ENCODE data around the gene FANCL. TPM values are rescaled to one million over a fixed set of nuclear protein-coding genes. Genes with fewer than 3 reads are reported as not detected.
"Not testable (repeated sequence)": the region's sequence is repeated elsewhere in the genome, so short reads cannot be mapped to it uniquely, and the experiment has no call there.

Gene FANCL
- polyA plus RNA-seq, 4 donors: 8.6 to 45.0 (median 19.2) TPM

DNA sequence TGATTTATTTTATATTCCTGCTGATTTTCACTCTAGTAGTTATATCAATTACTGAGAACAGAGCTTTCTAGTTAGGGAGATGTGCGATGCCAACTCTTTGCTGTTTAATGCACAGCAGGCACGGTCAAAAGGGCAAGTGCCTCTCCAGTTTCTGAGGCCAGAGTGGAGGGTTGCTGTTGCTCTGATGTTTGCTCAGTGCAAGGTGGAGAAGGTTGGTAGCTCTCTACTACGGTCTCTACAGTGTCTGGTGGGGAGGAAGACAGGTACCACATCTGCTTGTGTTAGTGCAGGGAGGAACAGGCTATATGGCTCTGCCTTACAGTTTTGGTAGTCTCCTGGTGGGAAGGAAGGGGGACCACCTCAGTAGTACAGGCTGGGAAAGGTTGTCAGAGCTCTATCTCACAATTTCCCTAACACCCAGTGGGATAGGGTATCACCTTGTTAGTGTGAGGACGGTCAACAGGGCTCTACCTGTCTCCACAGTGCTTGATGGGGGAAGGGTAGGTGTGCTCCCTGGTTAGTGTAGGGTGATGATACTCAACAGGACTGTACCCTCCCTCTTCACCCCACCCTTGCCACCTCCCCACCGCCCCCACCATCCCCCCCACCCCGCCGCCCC is 85.9 kb downstream of the FANCL start:
- H3K27me3 ChIP-seq (ENCODE audit: control insufficient read depth in 3 of 3, insufficient read depth in 3 of 3, low read length in 3 of 3): no peaks in the 10 kb centered on the region
- DNase-seq: no peak
- H3K27ac ChIP-seq (ENCODE audit: low read depth in 1 of 3, low read length in 2 of 3): no peak overlapping the region
- 95 to 97% (median 96%) methylated on average over 7 of the region's 7 CpGs for WGBS, 3 donors
- peaks cover 0 to 3% of the 10 kb centered on the region in 2 donors for H3K9me3 ChIP-seq (ENCODE audit: control insufficient read depth in 2 of 2, insufficient read depth in 1 of 2, low read depth in 1 of 2, low read length in 1 of 2)
- no peaks in the 10 kb centered on the region for H3K4me1 ChIP-seq (ENCODE audit: control insufficient read depth in 3 of 3, insufficient read depth in 2 of 3, low read depth in 1 of 3, low read length in 2 of 3)
- H3K4me3 ChIP-seq (ENCODE audit: low read depth in 1 of 3, low read length in 3 of 3): no peak overlapping the region
- FAIRE-seq: no peak
- peaks cover 0 to 3% (median 0%) of the 10 kb centered on the region in 3 donors for H3K36me3 ChIP-seq (ENCODE audit: control insufficient read depth in 3 of 3, insufficient read depth in 2 of 3, low read depth in 1 of 3, low read length in 3 of 3)

DNA sequence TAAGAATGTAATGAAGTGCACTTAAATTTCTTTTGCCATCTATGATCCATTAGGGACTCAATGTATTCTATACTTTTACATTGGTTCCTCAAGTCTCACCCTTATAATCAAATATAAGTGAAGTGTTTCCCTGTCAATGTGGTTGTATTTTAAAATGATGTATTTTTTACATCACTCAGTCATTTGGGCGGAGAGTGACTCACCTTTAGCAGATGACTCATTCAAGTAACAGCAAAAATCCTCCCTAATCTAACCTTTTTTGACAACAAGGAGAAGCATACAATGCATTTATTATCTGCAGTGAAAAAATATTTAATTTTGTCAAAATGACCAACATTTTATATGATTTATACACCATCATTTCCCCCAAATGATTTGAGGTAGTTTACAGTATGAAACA is 94.4 kb downstream of the FANCL start:
- Histone ChIP-seq H3K27ac (ENCODE audit: low read depth in 1 of 3, low read length in 2 of 3) (no peak overlapping the region), H3K27me3 (ENCODE audit: control insufficient read depth in 3 of 3, insufficient read depth in 3 of 3, low read length in 3 of 3) (no peaks in the 10 kb centered on the region), H3K36me3 (ENCODE audit: control insufficient read depth in 3 of 3, insufficient read depth in 2 of 3, low read depth in 1 of 3, low read length in 3 of 3) (peaks cover 0 to 2% (median 2%) of the 10 kb centered on the region in 3 donors), H3K4me1 (ENCODE audit: control insufficient read depth in 3 of 3, insufficient read depth in 2 of 3, low read depth in 1 of 3, low read length in 2 of 3) (no peaks in the 10 kb centered on the region), H3K9me3 (ENCODE audit: control insufficient read depth in 2 of 2, insufficient read depth in 1 of 2, low read depth in 1 of 2, low read length in 1 of 2) (no peaks in the 10 kb centered on the region), H3K4me3 (ENCODE audit: low read depth in 1 of 3, low read length in 3 of 3) (no peak overlapping the region)
- no peak for FAIRE-seq
- no peak for DNase-seq
- WGBS, 3 donors: 85 to 94% (median 89%) methylated on average over 1 of the region's 1 CpG

DNA sequence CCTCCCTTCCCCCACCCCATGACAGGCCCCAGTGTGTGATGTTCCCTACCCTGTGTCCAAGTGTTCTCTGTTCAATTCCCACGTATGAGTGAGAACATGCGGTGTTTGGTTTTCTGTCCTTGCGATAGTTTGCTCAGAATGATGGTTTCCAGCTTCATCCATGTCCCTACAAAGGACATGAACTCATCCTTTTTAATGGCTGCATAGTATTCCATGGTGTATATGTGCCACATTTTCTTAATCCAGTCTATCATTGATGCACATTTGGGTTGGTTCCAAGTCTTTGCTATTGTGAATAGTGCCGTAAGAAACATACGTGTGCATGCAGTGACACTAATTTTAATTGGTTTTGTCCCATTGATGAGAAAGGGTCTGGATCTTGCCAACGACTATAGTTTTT is 95.4 kb downstream of the FANCL start:
- not testable (repeated sequence) for H3K4me1 ChIP-seq (ENCODE audit: control insufficient read depth in 3 of 3, insufficient read depth in 2 of 3, low read depth in 1 of 3, low read length in 2 of 3); DNase-seq; H3K36me3 ChIP-seq (ENCODE audit: control insufficient read depth in 3 of 3, insufficient read depth in 2 of 3, low read depth in 1 of 3, low read length in 3 of 3); H3K27me3 ChIP-seq (ENCODE audit: control insufficient read depth in 3 of 3, insufficient read depth in 3 of 3, low read length in 3 of 3); H3K4me3 ChIP-seq (ENCODE audit: low read depth in 1 of 3, low read length in 3 of 3); FAIRE-seq; H3K27ac ChIP-seq (ENCODE audit: low read depth in 1 of 3, low read length in 2 of 3); H3K9me3 ChIP-seq (ENCODE audit: control insufficient read depth in 2 of 2, insufficient read depth in 1 of 2, low read depth in 1 of 2, low read length in 1 of 2)
- 97 to 99% (median 99%) methylated on average over 6 of the region's 6 CpGs for WGBS, 3 donors

DNA sequence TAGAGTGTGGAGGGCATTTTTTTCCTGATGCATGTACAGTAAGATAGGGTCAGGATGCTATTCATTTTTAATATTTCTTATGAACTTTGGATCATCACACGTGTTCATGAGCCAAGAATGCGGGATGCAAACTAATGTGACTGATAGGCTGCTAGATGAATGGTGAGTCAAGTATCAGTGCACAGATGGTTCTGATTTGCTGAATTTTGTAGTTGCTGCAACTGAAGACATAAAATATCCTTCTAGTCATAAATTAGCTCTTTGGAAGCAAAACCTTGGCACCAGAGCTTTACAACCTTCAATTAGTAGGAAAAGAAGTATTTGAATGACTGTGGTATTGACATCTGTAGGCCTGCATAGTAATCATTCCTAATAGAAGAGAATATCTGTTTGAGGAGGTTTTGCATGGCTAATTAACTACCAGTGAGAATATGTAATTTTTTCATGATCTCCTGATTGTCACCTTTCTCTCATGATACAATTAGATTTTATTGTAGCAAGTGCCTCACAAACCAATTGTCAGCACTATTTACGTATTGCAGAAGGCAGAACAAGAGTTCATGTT is 100.5 kb downstream of the FANCL start:
- WGBS, 3 donors: 79 to 84% (median 83%) methylated on average over 3 of the region's 3 CpGs
- H3K27me3 ChIP-seq (ENCODE audit: control insufficient read depth in 3 of 3, insufficient read depth in 3 of 3, low read length in 3 of 3): no peaks in the 10 kb centered on the region
- DNase-seq: no peak
- no peak for FAIRE-seq
- no peak overlapping the region for H3K4me3 ChIP-seq (ENCODE audit: low read depth in 1 of 3, low read length in 3 of 3)
- H3K27ac ChIP-seq (ENCODE audit: low read depth in 1 of 3, low read length in 2 of 3): no peak overlapping the region
- peaks cover 2 to 3% (median 2%) of the 10 kb centered on the region in 3 donors for H3K36me3 ChIP-seq (ENCODE audit: control insufficient read depth in 3 of 3, insufficient read depth in 2 of 3, low read depth in 1 of 3, low read length in 3 of 3)
- H3K9me3 ChIP-seq (ENCODE audit: control insufficient read depth in 2 of 2, insufficient read depth in 1 of 2, low read depth in 1 of 2, low read length in 1 of 2): no peaks in the 10 kb centered on the region
- no peaks in the 10 kb centered on the region for H3K4me1 ChIP-seq (ENCODE audit: control insufficient read depth in 3 of 3, insufficient read depth in 2 of 3, low read depth in 1 of 3, low read length in 2 of 3)

DNA sequence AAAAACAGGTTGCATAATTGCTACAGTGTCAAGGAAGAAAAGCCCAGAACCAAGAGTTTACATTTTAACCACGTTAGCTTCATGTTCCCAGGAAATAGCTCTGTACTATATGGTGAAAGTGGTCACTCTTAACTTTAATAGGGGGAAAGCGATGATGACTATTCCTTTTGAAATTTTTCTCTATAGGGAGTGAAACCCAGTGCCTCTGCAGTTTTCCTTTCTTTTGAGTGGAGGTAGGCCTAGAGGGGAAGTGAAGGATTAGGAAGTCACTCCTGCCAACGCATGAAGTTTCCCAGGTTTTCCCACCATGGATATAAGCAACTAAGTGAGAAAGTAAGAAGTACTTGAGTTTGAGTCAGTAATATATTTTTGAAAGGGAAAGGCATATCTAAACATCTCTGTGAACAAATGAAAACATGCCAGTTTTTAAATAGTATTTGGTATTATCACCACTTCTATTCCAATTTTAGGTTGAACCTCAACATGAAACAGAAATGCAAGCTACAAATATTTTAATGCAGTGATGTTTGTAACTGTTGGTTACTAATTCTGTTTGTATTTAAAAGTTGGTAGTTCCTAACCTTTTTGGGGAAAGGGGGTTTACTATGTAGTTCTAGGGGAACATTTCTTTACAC is 102.6 kb downstream of the FANCL start:
- no peaks in the 10 kb centered on the region for H3K9me3 ChIP-seq (ENCODE audit: control insufficient read depth in 2 of 2, insufficient read depth in 1 of 2, low read depth in 1 of 2, low read length in 1 of 2)
- FAIRE-seq (no peak), DNase-seq (no peak)
- no peak overlapping the region for H3K27ac ChIP-seq (ENCODE audit: low read depth in 1 of 3, low read length in 2 of 3)
- H3K36me3 ChIP-seq (ENCODE audit: control insufficient read depth in 3 of 3, insufficient read depth in 2 of 3, low read depth in 1 of 3, low read length in 3 of 3): peaks cover 2 to 5% (median 3%) of the 10 kb centered on the region in 3 donors
- WGBS, 3 donors: 82 to 92% (median 91%) methylated on average over 3 of the region's 3 CpGs
- no peaks in the 10 kb centered on the region for H3K4me1 ChIP-seq (ENCODE audit: control insufficient read depth in 3 of 3, insufficient read depth in 2 of 3, low read depth in 1 of 3, low read length in 2 of 3)
- no peak overlapping the region for H3K4me3 ChIP-seq (ENCODE audit: low read depth in 1 of 3, low read length in 3 of 3)
- no peaks in the 10 kb centered on the region for H3K27me3 ChIP-seq (ENCODE audit: control insufficient read depth in 3 of 3, insufficient read depth in 3 of 3, low read length in 3 of 3)

DNA sequence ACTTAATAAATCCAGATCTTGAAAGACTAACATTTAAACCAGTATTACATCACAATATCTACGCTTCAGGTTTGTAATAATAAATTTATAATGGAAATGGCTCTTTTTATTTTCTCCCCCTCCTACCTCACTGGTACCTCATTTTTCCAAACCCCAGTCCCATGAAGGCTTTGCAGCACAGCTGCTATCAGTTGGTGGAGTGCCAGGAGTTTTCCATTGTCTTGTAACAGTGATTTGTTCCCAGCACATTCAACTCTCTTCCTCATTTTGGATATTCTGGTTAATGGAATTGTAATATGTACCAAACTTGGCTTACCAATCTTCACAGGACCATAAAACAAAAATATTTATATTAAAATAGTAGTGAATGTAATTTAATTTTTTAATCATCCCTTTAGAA is 103.3 kb downstream of the FANCL start:
- Histone ChIP-seq H3K4me3 (ENCODE audit: low read depth in 1 of 3, low read length in 3 of 3) (no peak overlapping the region), H3K4me1 (ENCODE audit: control insufficient read depth in 3 of 3, insufficient read depth in 2 of 3, low read depth in 1 of 3, low read length in 2 of 3) (no peaks in the 10 kb centered on the region), H3K27me3 (ENCODE audit: control insufficient read depth in 3 of 3, insufficient read depth in 3 of 3, low read length in 3 of 3) (no peaks in the 10 kb centered on the region), H3K27ac (ENCODE audit: low read depth in 1 of 3, low read length in 2 of 3) (no peak overlapping the region), H3K9me3 (ENCODE audit: control insufficient read depth in 2 of 2, insufficient read depth in 1 of 2, low read depth in 1 of 2, low read length in 1 of 2) (no peaks in the 10 kb centered on the region), H3K36me3 (ENCODE audit: control insufficient read depth in 3 of 3, insufficient read depth in 2 of 3, low read depth in 1 of 3, low read length in 3 of 3) (peaks cover 0 to 5% (median 2%) of the 10 kb centered on the region in 3 donors)
- 94 to 100% (median 96%) methylated on average over 1 of the region's 1 CpG for WGBS, 3 donors
- FAIRE-seq: no peak
- no peak for DNase-seq

DNA sequence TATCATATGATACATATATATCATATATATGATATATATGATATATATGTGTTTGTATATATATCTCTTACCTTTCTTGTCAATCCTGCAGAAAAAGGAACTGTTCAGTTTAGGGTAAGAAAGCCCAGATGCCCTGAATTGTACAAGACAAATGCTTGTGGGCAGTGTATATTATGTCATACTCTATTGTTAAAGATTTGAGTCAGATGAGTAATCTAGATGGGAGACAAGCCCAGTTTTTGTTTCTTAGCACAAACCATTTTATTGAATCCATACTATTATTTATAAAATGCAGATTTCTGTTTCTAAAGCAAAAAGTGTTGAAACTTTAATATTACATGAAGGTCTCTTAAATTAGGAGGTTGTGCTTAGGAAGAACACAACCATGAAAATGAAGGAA is 103.9 kb downstream of the FANCL start:
- no peak overlapping the region for H3K4me3 ChIP-seq (ENCODE audit: low read depth in 1 of 3, low read length in 3 of 3)
- no peak for FAIRE-seq

DNA sequence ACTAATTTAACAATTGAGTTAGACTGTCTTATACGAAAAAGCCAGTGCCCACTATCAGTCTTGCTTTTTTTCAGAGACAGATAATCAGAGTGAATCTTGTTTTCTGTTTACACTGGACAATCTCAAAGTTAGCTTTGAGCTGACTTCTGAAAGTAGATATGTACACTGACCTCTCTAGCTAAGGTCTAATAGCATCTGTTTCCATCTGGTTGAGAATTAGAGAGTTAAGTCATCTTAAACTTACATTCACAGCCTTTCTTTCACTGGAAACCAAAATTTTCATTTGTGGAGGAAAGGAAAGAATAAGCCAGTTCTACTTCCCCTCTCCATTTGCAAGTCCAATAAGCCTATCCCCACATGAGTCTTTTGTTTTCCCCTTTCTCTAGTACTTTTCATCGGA is 105.3 kb downstream of the FANCL start:
- Histone ChIP-seq H3K4me1 (ENCODE audit: control insufficient read depth in 3 of 3, insufficient read depth in 2 of 3, low read depth in 1 of 3, low read length in 2 of 3) (no peaks in the 10 kb centered on the region), H3K36me3 (ENCODE audit: control insufficient read depth in 3 of 3, insufficient read depth in 2 of 3, low read depth in 1 of 3, low read length in 3 of 3) (peaks cover 0 to 10% (median 2%) of the 10 kb centered on the region in 3 donors), H3K27me3 (ENCODE audit: control insufficient read depth in 3 of 3, insufficient read depth in 3 of 3, low read length in 3 of 3) (no peaks in the 10 kb centered on the region), H3K27ac (ENCODE audit: low read depth in 1 of 3, low read length in 2 of 3) (no peak overlapping the region), H3K9me3 (ENCODE audit: control insufficient read depth in 2 of 2, insufficient read depth in 1 of 2, low read depth in 1 of 2, low read length in 1 of 2) (no peaks in the 10 kb centered on the region), H3K4me3 (ENCODE audit: low read depth in 1 of 3, low read length in 3 of 3) (no peak overlapping the region)
- no peak for DNase-seq
- no peak for FAIRE-seq
- WGBS, 3 donors: 74 to 97% (median 81%) methylated on average over 2 of the region's 2 CpGs

More for the DNA sequence above, 103.9 kb downstream of the FANCL start:
- no peaks in the 10 kb centered on the region for H3K4me1 ChIP-seq (ENCODE audit: control insufficient read depth in 3 of 3, insufficient read depth in 2 of 3, low read depth in 1 of 3, low read length in 2 of 3)
- no peaks in the 10 kb centered on the region for H3K9me3 ChIP-seq (ENCODE audit: control insufficient read depth in 2 of 2, insufficient read depth in 1 of 2, low read depth in 1 of 2, low read length in 1 of 2)
- H3K27ac ChIP-seq (ENCODE audit: low read depth in 1 of 3, low read length in 2 of 3): no peak overlapping the region
- H3K27me3 ChIP-seq (ENCODE audit: control insufficient read depth in 3 of 3, insufficient read depth in 3 of 3, low read length in 3 of 3): no peaks in the 10 kb centered on the region
- no peak for DNase-seq
- H3K36me3 ChIP-seq (ENCODE audit: control insufficient read depth in 3 of 3, insufficient read depth in 2 of 3, low read depth in 1 of 3, low read length in 3 of 3): peaks cover 0 to 5% (median 2%) of the 10 kb centered on the region in 3 donors

All from small intestine (tissue), 7 donors.